Liver (tissue), 9 donors: ENCODE measurements around the gene DCAF4L1. TPM values are rescaled to one million over a fixed set of nuclear protein-coding genes. Genes with fewer than 3 reads are reported as not detected.

Experiments used
- DNase-seq: peaks from one replicate; pipeline ENCODE4 v3.0.0-alpha.2; 2017; ENCODE audit warnings: low spot score
- H3K27ac ChIP-seq, 2 donors: one replicate each; pipeline ENCODE4 v1.7.0; 2013; ENCODE audit warnings: inconsistent platforms in 2 of 2, low read length in 2 of 2, control low read depth in 1 of 2, low read depth in 1 of 2, mild to moderate bottlenecking in 1 of 2
- H3K27me3 ChIP-seq, 4 donors: one replicate each; pipeline versions ENCODE4 v1.6.1 to v1.7.0; 2013; ENCODE audit warnings: low read length in 3 of 4, inconsistent platforms in 1 of 4, mild to moderate bottlenecking in 1 of 4, moderate library complexity in 1 of 4; ENCODE audit not compliant: control insufficient read depth in 4 of 4, insufficient read depth in 4 of 4
- H3K36me3 ChIP-seq, 4 donors: one replicate each; pipeline versions ENCODE4 v1.6.1 to v1.7.0; 2013; ENCODE audit warnings: low read length in 3 of 4, mild to moderate bottlenecking in 3 of 4, low read depth in 1 of 4, moderate library complexity in 1 of 4; ENCODE audit not compliant: control insufficient read depth in 4 of 4, insufficient read depth in 3 of 4
- H3K4me1 ChIP-seq, 4 donors: one replicate each; pipeline versions ENCODE4 v1.6.1 to v1.7.0; 2013; ENCODE audit warnings: low read length in 3 of 4, mild to moderate bottlenecking in 3 of 4, moderate library complexity in 1 of 4; ENCODE audit not compliant: control insufficient read depth in 4 of 4, insufficient read depth in 4 of 4
- H3K4me3 ChIP-seq, 3 donors: one replicate each; pipeline versions ENCODE4 v1.6.1 to v1.7.0; 2013; ENCODE audit warnings: low read length in 3 of 3, control low read depth in 1 of 3, low read depth in 1 of 3, mild to moderate bottlenecking in 1 of 3
- H3K9ac ChIP-seq, 2 donors: one replicate each; pipeline ENCODE4 v1.7.0; 2013; ENCODE audit warnings: low read length in 2 of 2, mild to moderate bottlenecking in 2 of 2, moderate library complexity in 2 of 2, control low read depth in 1 of 2, low read depth in 1 of 2
- H3K9me3 ChIP-seq, 4 donors: one replicate each; pipeline versions ENCODE4 v1.6.1 to v1.7.0; 2013; ENCODE audit warnings: low read length in 3 of 4; ENCODE audit not compliant: control insufficient read depth in 4 of 4
- ATF3 ChIP-seq: IDR thresholded peaks from 2 replicates; pipeline ENCODE4 v1.6.1; 2016; ENCODE audit warnings: antibody characterized with exemption
- CTCF ChIP-seq: fragments of 150-350 bp; IDR thresholded peaks from 2 replicates; pipeline ENCODE4 v1.5.1; 2017; ENCODE audit warnings: improper control_type of control experiment, low read depth, low read length; ENCODE audit not compliant: missing input control
- EGR1 ChIP-seq, 2 donors: IDR thresholded peaks; 2 replicates each; pipeline ENCODE4 v1.6.1; 2016 to 2018; ENCODE audit warnings: antibody characterized with exemption in 2 of 2, low read depth in 2 of 2
- FOXA1 ChIP-seq: IDR thresholded peaks from 2 replicates; pipeline ENCODE4 v1.6.1; 2016; ENCODE audit warnings: antibody characterized with exemption
- FOXA2 ChIP-seq: IDR thresholded peaks from 2 replicates; pipeline ENCODE4 v1.6.1; 2016; ENCODE audit warnings: antibody characterized with exemption
- GABPA ChIP-seq, 2 donors: IDR thresholded peaks in 1 of 2; conservative IDR thresholded peaks in 1 of 2; 2 replicates each; pipeline ENCODE4 v1.6.1; 2016; ENCODE audit warnings: antibody characterized with exemption in 2 of 2, mild to moderate bottlenecking in 1 of 2, moderate library complexity in 1 of 2
- HNF4A ChIP-seq, 2 donors: conservative IDR thresholded peaks; 2 replicates each; pipeline ENCODE4 v1.6.1; 2016; ENCODE audit warnings: antibody characterized with exemption in 2 of 2, mild to moderate bottlenecking in 2 of 2
- HNF4G ChIP-seq: IDR thresholded peaks from 2 replicates; pipeline ENCODE4 v1.6.1; 2016; ENCODE audit warnings: antibody characterized with exemption
- JUND ChIP-seq, 2 donors: IDR thresholded peaks; 2 replicates each; pipeline ENCODE4 v1.6.1; 2016; ENCODE audit warnings: antibody characterized with exemption in 2 of 2
- MAX ChIP-seq: IDR thresholded peaks from 2 replicates; pipeline ENCODE4 v1.6.1; 2016; ENCODE audit warnings: antibody characterized with exemption
- NR2F2 ChIP-seq: IDR thresholded peaks from 2 replicates; pipeline ENCODE4 v1.6.1; 2016; ENCODE audit warnings: antibody characterized with exemption
- RAD21 ChIP-seq, 2 donors: IDR thresholded peaks; 2 replicates each; pipeline ENCODE4 v1.6.1; 2016; ENCODE audit warnings: antibody characterized with exemption in 2 of 2, mild to moderate bottlenecking in 2 of 2
- REST ChIP-seq: IDR thresholded peaks from 2 replicates; pipeline ENCODE4 v1.6.1; 2016; ENCODE audit warnings: antibody characterized with exemption, mild to moderate bottlenecking
- RXRA ChIP-seq, 2 donors: IDR thresholded peaks; 2 replicates each; pipeline ENCODE4 v1.6.1; 2017 to 2018; ENCODE audit warnings: antibody characterized with exemption in 2 of 2, mild to moderate bottlenecking in 1 of 2
- SP1 ChIP-seq: IDR thresholded peaks from 2 replicates; pipeline ENCODE4 v1.6.1; 2018; ENCODE audit warnings: antibody characterized with exemption, mild to moderate bottlenecking
- TAF1 ChIP-seq: conservative IDR thresholded peaks from 2 replicates; pipeline ENCODE4 v1.6.1; 2016; ENCODE audit warnings: antibody characterized with exemption, mild to moderate bottlenecking
- YY1 ChIP-seq: IDR thresholded peaks from 2 replicates; pipeline ENCODE4 v1.6.1; 2016; ENCODE audit warnings: antibody characterized with exemption, mild to moderate bottlenecking
- ZBTB33 ChIP-seq: IDR thresholded peaks from 2 replicates; pipeline ENCODE4 v1.6.1; 2016; ENCODE audit warnings: antibody characterized with exemption
- WGBS: extraction: QIAGEN DNeasy Blood & Tissue Kit; methylation state at CpG from one replicate; pipeline ENCODE4 v1.1.7; 2013; 5-methylcytosine and 5-hydroxymethylcytosine counted together
- polyA plus RNA-seq, 2 donors: library from polyadenylated mRNA; stranded (reverse) in 1 of 2; unstranded in 1 of 2; fragments of 200-250 nt in 1 of 2; fragments of >200 nt in 1 of 2; fragmentation: Nextera tagmentation in 1 of 2; extraction: Ambion mirVana in 1 of 2; gene quantifications; one replicate each; pipeline versions ENCODE4 v1.2.1 to v1.2.3, GENCODE V29; 2013 to 2015
- total RNA-seq, 2 donors: library from RNA; depleted of rRNA; stranded (reverse); fragments of >200 nt; gene quantifications; one replicate each; pipeline ENCODE4 v1.2.3, GENCODE V29; 2014
- donor health status: healthy.
- donor health status: healthy.
- donor health status: healthy.
- donor health status: healthy.
- donor health status: healthy.

The DCAF4L1 gene
- total and polyA plus RNA-seq, 4 donors, result under 0.01 to 0.59 (median 0.06) TPM

GRCh38 chr4:41989994-41990364 lies 8.4 kb downstream of the DCAF4L1 start:
- DNase-seq, result no peak
- peak overlapping the region in 1 of 2 donors; percentile 58 for H3K9ac ChIP-seq
- TF ChIP-seq YY1 (no peak), RXRA (IDR thresholded peaks at IDR 0.05) (no peak), JUND (IDR thresholded peaks at IDR 0.05) (no peak), MAX (no peak), NR2F2 (no peak), RAD21 (IDR thresholded peaks at IDR 0.05) (no peak), FOXA1 (no peak), HNF4G (no peak), REST (no peak), GABPA (IDR thresholded peaks at IDR 0.05 in 1 of 2, conservative IDR thresholded peaks at IDR 0.05 in 1 of 2) (no peak), EGR1 (IDR thresholded peaks at IDR 0.05; ENCODE audit: low read depth in 2 of 2) (no peak), HNF4A (conservative IDR thresholded peaks at IDR 0.05) (no peak), CTCF (no peak), FOXA2 (no peak), SP1 (no peak), TAF1 (no peak), ATF3 (no peak)
- H3K4me1 ChIP-seq, result peaks cover 2 to 23% (median 16%) of the 10 kb centered on the region in 4 donors
- no peaks in the 10 kb centered on the region for H3K27me3 ChIP-seq
- H3K27ac ChIP-seq, result peak overlapping the region in 1 of 2 donors; percentile 71
- H3K9me3 ChIP-seq, result no peaks in the 10 kb centered on the region
- peak overlapping the region; percentile 88 to 98 (median 93) for H3K4me3 ChIP-seq
- WGBS, result 2% methylated on average over 12 of the region's 12 CpGs
- no peaks in the 10 kb centered on the region for H3K36me3 ChIP-seq

- Histone ChIP-seq H3K9me3 (no peaks in the 10 kb centered on the region), H3K27me3 (no peaks in the 10 kb centered on the region), H3K4me1 (peaks cover 2 to 23% (median 16%) of the 10 kb centered on the region in 4 donors), H3K36me3 (no peaks in the 10 kb centered on the region), H3K27ac (peak within 1 kb of the TSS; percentile 69 to 71), H3K4me3 (peak within 1 kb of the TSS; percentile 88 to 98 (median 93)), H3K9ac (peak within 1 kb of the TSS; percentile 86 to 89)
- under 1% methylated on average over 64 of the region's 64 CpGs for WGBS
- peak; percentile 92 for DNase-seq
- TF ChIP-seq SP1 (peak; percentile 51), FOXA1 (no peak), HNF4A (conservative IDR thresholded peaks at IDR 0.05) (peak; percentile 8 to 58), EGR1 (IDR thresholded peaks at IDR 0.05; ENCODE audit: low read depth in 2 of 2) (no peak), TAF1 (peak; percentile 37), REST (peak; percentile 41), YY1 (peak; percentile 89), RAD21 (IDR thresholded peaks at IDR 0.05) (peak in 1 of 2 donors; percentile 2), NR2F2 (peak; percentile 72), FOXA2 (no peak), GABPA (IDR thresholded peaks at IDR 0.05 in 1 of 2, conservative IDR thresholded peaks at IDR 0.05 in 1 of 2) (peak; percentile 94 to 98), MAX (peak; percentile 50), ZBTB33 (peak; percentile 29), JUND (IDR thresholded peaks at IDR 0.05) (peak in 1 of 2 donors; percentile 10), RXRA (IDR thresholded peaks at IDR 0.05) (peak; percentile 51 to 56)
Measured at GRCh38 chr4:41990365-41991111, 9.0 kb downstream of the DCAF4L1 start, which contains the start of gene SLC30A9. TSS of gene SLC30A9 (plus strand) at chr4:41990530. CDS start at chr4:41990652, 122 bp downstream.
